Brain pericyte (primary cell): ENCODE data around the gene EMILIN3.

Experiments used
- DNase-seq: peaks from one replicate; pipeline ENCODE4 v3.0.0-alpha.2; 2012; ENCODE audit warnings: low read depth, low spot score

Gene EMILIN3, protein sequence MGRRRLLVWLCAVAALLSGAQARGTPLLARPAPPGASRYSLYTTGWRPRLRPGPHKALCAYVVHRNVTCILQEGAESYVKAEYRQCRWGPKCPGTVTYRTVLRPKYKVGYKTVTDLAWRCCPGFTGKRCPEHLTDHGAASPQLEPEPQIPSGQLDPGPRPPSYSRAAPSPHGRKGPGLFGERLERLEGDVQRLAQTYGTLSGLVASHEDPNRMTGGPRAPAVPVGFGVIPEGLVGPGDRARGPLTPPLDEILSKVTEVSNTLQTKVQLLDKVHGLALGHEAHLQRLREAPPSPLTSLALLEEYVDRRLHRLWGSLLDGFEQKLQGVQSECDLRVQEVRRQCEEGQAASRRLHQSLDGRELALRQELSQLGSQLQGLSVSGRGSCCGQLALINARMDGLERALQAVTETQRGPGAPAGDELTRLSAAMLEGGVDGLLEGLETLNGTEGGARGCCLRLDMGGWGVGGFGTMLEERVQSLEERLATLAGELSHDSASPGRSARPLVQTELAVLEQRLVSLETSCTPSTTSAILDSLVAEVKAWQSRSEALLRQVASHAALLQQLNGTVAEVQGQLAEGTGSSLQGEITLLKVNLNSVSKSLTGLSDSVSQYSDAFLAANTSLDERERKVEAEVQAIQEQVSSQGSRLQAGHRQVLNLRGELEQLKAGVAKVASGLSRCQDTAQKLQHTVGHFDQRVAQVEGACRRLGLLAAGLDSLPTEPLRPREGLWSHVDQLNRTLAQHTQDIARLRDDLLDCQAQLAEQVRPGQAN

DNA sequence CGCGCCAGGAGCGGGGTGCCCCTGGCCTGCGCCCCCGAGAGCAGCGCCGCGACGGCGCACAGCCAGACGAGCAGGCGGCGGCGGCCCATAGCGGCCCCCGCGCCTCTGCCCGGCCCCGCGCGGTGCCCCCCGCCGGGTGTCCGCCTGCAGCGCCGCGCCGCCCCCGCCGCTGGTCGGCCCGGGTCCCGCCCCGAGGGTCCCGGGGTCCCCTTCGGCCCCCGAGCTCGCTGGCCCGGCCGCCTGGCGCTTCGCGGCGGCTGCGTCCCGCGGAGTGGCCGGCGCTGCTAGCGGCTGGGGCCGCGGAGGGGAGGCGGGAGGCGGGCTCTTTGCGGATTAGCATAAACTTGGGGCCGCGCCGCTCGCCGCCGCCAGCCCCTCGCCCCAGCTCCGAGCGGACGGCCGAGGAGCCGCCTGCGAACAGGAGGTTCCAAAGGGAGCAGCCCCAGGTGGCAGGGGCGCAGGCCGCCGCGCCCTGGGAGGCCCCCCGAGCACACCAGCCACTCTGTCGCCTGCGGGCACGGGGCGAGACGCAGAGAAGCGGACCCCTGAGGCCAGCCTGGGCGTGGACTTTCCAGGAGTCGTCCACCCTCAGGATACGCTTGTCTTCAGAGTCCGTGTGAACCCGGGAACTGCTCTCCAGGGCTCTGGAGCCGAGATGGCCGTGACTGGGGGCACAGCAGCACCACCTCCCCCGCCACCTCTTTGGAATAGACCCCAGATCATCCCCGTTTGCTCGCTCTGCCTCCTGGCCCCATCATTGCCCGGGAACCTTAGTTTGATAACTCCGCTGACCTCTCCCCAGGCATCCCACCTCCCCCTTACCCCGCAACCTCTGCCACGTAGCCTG is at the start of gene EMILIN3:
Gene EMILIN3, minus strand, starts transcription at position 273 of the 847 bp plus-strand sequence. Its CDS starts 184 bp downstream, at position 89.
- DNase-seq: no peak

DNA sequence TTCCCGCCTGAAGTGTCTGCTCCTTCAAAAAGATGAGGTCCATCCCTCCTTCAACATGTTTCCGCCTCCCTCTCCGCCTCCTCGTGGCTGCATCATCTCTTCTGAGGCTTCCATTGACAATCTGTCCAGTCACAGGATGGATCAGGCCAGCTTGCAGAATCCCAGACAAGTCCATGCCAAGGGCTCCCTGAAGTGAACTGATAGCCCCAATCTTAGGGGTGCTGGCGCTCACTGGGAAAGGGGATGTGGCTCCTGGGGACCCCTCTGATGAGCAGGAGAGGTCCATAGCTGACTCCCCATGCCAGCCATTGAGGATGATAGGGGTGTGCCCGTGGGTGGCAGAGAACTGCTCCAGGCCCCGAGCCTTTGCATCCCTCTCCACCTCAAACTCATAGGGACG is 48.6 kb upstream of the EMILIN3 start:
- no peak for DNase-seq

DNA sequence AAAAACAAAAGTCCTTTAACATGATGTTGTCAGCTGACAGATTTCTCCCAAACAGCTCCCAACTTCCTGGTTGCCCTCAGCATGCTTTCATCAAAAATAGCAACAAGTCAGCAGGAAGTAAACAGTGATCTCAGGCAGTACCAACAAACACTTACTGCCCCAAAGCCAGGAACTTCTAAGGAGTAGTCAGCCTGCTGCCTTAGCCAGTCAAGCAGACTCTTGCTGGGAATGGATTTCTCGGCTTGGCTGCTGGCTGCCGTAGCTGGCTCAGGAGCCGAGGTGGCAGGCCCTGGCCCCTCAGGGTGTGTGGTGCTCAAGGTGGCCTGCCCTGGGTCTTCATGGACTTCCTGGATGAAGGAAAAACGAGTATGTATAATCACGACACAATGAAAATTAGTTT is 46.6 kb upstream of the EMILIN3 start:
- no peak for DNase-seq

DNA sequence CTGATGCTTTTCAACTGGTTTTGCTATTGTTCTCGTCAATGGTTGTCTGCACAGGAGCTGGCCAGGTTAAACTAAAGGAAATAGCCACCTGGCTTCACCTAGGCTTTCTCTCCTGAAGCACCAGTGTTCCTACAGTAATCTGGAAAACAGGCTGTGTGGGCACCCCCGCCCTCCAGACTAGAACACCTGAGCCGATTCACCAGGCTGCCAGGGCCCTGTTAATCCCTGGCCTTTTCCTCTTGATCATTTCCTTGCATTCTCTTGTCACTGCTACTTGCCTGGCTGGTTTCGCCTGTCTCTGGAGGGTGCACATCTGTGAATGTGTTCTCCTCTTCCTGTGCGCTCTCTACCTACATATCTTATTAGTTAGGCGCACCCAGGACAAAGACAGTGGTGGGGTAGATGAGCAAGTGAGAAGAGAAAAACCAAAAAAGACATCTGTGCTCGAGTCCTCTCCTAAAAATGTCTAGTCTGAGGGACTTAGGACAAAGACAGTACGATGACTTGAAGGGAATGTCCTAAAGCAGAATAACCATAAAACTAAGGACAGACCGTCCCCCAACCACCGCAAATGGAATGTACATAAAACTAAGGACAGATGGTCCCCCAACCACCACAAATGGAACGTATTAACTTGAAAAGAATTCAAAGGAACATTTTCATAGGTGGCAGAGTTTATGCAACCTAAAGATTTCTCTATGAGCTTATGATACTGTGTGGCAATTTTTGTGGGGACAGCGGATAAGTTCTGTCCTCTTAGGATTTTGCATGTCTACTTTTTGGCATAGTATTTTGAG is 45.9 kb upstream of the EMILIN3 start:
- no peak for DNase-seq

DNA sequence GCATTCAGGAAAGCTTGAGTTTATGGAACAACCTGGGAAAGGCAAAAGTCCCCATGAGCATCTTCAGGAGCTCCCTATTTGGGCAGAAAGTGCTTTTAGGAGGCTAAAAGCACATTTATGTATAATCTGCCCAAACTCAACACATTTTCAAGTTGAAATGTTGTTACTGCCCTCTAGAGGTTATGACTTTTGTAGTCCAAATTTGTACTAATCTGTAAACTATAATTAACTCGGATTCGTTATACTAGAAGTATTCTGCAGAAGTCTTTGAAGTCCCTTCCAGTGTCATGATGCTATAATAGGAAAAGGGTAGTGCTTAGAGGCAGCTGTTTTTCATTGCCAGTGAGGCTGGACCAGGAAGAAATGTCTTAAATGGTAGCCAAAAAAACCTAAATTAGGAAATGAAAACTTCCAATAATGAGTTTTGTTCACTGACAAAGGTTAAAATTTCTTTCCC is 44.8 kb upstream of the EMILIN3 start:
- DNase-seq: no peak

DNA sequence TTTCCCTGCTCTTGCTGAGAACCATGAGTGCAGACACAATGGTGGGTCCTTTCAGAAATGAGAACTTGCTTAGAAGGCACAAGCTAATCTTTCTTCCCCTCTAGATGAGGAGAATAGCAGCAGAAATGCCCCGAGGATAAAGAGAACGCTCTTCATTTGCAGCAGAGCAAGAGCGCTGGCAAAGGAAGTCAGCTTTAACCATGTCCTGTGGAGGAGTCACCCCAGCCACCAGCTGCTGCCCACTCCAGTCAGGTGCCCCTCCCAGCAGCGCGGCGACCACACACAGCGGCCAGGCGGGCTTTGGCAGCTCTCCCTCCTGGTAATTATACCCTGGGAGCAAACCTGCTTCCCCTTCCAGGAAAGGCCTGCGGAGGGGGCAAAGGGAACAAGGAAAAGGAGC is 42.4 kb upstream of the EMILIN3 start:
- no peak for DNase-seq

DNA sequence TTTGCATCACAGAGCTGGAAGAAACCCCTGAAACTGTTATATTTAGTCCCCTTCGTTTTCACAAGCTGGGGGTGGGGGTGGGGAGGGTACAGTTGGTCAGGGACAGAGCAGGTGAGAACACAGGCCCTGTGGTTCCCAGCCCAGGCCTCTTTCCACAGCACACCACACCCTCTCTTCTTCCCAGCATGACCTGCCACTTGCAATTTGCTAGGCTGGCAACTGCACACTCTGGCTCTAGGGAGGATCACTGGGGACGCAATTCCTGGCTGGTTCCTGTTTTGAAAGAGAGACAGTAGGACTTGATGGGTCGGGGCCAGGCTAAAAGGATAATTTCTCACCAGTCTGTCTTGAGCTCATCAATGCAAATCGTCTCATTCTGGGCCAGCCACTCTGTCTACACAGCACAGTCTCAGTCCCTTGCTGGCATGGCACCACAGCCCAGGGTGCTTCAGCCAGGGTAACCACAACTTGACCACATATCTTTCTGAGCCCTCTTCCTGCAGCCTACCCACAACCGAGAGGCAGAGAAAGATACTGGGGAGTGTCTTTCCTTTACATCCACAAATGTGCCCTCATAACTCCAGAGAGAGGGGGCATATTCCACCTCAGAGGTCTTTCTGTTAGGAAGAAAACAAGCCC is 41.7 kb upstream of the EMILIN3 start:
- DNase-seq: no peak

DNA sequence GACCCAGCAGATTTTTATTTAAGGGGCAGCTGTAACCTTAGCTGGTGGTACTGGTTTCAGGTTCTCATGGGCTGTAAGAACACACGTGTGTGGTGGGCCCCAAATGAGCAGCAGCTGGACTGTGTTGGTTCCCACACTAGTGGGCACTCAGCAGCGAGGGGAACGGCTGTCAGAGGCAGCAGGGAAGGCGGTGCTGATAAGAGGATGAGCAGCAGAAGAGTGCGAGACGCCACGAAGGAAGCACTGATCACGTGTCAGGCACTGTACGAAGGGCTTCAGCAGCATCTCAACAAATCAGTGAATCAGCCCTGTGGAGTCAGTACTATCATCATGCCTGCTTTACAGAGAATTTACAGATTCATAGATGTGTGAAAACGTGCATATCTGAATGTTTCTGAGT is 41.0 kb upstream of the EMILIN3 start:
- DNase-seq: no peak

DNA sequence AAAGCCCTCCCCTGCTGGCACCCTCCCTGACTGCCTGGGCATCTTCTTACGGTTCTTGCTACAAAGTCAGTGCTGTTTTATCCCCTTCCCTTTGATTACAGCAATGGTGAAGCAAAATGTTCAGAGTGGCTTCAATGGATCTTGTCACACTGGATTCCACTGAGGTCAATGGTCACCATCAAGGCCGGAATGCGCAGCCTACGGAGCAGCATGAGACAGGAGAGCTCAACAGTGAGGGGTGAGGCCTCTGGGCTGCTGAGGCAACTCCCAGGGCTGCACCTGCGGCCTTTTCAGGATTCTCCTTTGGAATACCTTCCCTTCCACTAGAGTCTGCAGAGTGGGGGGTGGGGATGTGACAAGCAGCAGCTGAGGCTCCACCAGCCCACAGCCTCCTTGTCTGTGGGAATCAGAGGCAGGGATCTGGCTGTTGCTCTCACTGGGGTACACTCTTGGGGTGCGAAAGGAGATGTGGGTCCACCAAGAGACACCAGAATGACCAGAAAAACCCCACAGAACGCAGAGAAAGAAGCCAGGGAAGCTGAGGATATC is 40.4 kb upstream of the EMILIN3 start:
- no peak for DNase-seq

DNA sequence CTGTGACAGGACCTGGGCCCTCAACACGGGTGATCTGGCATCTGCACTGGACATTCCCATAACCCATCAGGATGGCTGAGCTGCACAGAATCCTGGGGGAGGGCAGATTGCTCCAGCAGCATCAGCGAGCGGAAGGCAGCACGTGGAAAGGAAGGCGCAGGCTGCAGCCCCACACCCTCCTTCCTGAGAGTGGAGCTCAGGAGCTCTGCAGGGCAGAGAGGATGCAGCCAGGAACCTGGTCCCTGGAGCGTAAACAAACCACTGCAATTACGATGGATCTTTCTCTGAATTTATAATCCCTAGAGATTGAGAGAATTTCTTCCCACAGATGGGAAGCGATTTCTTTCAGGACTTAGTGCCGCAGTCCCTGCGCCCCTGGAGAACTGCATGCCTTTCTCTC is 39.7 kb upstream of the EMILIN3 start:
- DNase-seq: no peak

DNA sequence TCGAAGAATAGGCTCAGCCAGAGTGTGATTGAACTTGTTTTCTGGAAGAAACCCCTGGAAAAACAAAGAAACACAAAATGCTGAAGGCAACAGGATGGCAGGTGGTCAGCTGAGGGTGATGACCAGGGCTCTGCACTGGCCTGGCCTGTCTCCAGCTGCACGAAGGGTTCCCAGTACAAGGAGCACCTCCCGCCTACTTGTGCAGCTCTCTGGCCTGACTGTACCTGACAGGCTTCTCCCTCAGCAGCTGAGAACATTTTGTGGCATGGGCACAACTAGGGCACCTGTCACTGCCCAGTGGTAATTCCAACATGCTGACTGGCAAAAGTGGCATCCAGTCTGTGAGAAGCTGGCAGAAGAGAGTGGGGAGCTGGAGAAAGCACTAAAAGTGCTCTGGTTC is 38.8 kb upstream of the EMILIN3 start:
- no peak for DNase-seq

DNA sequence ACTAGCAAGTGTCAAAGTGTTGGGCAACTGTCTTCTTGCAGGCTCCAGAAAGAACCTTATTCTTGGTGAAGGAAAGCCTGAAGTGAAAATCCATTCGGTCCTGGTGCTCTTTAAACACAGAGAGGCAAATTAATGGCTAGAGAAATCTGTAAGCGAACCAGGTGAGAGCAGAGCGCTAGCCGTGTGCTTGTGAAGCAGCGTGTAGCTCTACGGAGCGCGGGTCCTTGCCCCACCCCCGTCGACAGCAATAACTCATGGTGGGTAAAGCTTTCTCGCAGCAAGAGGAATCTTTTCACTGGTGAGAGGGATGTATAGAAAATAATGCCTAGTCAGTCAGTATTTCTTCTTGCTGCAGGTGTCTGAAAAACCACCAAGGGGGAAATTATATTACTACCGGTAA is 37.0 kb upstream of the EMILIN3 start:
- no peak for DNase-seq

DNA sequence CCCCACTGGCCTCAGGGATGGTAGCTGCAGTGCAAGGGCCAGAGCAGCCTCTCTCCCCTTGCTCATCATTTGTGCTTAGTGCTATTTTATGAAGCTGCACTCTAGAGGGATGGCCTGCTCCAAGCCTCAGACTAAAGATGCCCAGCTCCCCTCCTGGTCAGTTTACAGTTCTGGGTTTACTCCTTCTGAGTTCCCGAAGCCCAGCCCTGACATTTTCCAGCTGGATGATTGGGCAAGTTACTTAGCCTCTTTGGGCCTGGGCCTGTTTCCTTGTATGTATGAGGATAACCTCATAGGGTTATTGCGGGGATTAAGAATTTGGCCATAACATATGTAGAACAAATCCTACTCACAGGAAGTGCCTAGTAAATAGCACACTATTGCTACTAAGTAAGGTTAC is 31.8 kb upstream of the EMILIN3 start:
- DNase-seq: no peak

DNA sequence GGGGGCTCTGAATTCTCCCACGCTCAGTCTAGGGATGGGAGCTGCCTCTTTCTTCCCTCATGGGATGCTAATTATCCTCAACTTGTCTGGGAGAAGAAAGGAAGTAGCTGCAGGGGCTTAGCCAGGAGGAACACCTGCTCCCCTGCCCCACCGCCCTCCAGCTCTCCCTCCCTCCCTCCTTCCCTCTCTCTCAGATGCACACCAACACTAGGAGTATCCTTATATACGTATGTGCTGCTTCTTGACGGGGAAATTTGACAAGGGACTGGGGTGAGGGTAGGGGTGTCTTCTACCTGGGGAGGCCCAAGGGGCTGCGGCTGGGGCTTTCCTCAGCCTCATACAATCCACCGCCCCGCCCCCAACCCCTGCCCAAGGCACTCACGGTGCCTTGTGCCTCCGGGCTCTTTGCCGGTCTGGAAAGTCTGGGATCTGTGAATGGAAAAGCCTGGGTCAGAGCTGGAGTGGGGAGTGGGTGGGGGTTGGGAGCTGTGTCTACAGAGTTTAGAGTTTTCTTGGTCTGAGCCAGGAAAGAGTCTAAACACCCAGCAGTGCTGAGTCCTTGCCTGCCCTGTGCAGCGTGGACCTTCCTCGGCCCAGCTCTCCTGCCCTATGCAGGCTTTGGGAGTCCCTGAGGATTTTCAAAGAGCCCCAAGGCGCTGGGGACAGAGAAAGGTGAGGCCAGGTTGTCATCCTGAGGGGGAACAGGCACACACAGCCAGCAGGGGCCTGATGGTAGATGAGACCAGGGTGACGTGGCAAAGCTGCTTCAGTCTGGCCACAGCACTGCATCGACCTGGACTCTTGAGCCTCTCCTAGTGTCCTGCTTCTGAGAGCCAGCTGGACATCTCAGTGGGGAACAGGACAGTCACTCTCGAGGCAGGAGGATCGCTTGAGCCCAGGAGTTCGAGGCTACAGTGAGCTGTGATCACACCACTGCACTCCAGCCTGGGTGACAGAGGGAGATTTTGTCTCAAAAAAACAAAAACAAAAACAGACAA is 29.3 kb upstream of the EMILIN3 start:
- no peak for DNase-seq

DNA sequence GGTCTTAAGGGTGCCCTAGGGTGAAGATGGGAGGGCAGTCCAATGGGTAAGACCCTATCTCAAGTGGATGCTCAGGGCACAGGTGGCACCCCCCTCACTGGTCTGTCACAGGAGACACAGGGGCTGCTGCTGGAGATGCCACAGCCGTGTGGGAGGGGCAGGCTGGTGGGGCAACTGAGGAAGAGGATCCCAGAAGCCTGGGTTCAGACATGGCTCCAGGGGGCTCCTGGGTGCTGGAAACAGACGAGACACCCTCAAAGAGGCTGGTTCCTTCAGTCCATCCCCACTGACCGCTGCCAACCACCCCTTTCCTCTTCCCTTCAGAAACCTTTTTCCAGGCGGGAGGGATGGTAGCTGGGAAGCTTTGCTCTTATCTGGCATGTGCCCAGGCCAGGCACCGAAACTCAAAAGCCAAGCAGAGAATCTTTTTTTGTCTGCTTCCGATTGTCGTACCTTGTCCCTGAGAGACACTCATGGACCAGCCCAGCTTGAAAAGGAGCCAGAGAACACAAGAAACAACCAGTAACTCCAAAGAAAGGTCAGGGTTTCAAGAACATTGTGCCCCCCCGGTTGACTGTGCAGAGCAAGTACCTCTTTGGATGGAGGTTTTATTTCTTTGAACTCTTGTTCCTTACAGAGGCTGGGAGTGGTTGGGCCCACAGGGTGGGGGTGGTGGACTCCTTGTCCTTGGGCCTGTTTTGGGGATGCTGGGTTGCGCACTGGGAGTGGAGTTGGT is 28.5 kb upstream of the EMILIN3 start:
- no peak for DNase-seq

DNA sequence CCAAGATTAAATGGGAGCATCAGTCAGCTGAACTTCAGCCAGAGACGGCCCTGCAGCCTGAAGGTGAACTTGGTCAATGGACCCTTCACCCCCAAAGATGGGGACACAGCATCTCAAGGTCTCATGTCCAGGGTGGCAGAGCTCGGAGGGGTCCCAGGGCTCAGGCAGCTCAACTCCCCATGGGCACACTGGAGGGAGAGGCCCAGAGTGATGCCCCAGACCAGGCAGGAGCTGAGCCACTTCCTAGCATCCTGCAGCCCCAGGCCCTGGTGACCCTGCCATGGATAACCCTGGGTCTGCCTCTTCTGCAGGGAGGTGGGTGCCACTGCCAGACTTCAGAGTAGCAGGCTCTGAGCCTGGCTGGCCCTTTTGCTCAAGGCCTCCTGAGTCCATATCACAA is 27.5 kb upstream of the EMILIN3 start:
- no peak for DNase-seq

DNA sequence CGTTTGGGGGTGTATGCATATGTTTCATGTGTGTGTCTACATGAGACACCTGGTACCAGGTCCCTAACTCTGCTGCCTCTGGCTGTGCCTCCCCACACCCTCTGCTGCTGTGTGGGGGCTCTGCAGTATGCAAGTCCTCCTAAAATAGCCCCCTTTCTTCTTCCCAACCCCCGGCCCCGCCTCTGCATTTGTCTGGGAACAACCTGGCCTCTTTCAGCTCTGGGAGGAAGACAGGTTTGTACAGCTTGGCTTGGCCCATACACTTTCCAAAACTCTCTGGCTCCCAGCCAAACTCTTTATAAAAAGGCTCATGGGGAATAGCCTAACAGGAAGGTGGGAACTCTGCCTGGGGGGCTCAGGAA is 27.1 kb upstream of the EMILIN3 start:
- no peak for DNase-seq

DNA sequence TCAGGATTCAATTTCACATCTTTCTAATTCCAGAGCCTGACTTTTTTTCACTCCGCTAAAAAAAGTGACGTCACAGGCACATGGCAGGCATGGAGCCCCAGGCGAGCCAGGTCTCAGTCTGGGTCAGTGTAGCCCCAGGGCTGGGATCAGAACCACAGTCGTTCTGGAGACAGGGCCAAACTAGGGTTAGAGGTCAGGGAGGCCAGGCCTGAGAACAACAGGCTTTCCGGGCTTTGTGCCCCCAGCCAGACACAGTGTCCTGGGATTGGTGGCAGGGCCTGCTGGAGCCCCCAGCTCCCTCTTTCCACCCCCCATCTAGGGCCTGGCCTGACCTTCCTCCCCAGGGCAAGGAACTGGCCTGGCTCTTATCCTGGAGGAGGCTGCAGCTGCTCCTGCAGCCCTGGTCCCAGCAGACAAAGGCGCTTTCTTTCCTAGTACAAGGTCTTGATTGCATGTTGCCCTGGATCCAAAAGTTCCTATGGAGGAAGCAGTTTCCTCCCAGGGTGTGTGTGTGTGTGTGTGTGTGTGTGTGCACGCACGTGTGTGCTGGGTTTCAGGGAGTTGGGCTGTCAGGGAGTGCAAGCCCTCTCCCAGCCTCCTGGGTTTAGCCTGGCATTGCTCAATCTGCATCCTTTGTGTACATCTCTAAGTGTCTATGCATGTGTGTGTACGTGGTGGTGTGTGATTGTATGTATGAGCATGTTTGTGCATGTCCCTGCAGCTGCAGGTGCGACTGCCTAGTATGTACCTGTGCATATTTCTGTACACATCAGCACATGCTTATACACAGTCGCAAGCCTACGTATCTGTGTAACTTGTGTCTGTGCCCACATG is 26.5 kb upstream of the EMILIN3 start:
- DNase-seq: no peak
